Measurements from ENCODE around the gene WDR49. TPM values are rescaled to one million over a fixed set of nuclear protein-coding genes. Genes with fewer than 3 reads are reported as not detected.

Gene WDR49
- total RNA-seq, 3 donors from 2014 or later: 0.80 to 1.9 (median 0.98) TPM

DNA sequence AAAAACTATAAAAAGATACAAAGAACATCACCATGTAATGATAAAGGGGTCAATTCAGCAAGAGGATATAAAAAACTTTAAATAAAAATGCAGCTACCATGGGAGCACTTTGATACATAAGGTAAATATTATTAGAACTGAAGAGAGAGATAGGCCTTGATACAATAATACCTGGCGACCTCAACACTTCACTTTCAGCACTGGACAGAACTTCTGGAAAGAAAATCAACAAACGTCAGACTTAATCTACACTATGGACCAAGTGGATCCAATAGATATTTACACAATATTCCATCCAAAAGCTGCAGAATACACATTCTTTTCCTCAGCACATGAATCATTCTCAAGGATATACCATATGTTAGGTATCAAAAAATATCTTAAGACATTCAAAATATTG is 42.0 kb downstream of the WDR49 start:
- no peaks in the 10 kb centered on the region for H3K4me1 ChIP-seq

DNA sequence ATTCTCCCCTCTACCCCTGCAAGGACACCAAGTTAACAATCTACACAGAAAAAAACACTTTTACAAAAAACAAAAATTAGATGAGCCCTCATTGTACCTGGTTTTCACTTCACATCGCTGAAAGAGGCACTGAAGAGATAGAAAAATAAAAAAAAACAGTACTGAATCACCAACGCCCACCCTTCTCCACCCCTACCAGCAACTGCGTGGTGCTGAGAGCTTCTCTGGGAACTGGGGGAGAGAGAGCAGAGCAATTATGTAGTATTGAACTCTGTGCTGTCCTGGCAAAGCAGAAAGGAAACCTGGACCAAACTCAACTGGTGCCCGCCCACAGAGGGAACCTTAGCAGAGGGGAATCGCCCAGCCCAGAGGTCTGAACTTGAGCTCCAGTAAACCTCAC is 44.6 kb downstream of the WDR49 start:
- no peaks in the 10 kb centered on the region for H3K4me1 ChIP-seq
- no peak for TF ChIP-seq POLR2AphosphoS5 (IDR thresholded peaks at IDR 0.05)
- intact Hi-C loops (cut with DNase I; ENCODE audit: low total_unique reads): no loop called here

More for the DNA sequence above, 42.0 kb downstream of the WDR49 start:
- no peaks in the 10 kb centered on the region for H3K9me3 ChIP-seq
- intact Hi-C loops (cut with DNase I; ENCODE audit: low total_unique reads): no loop called here
- no peaks in the 10 kb centered on the region for H3K36me3 ChIP-seq
- DNase-seq (ENCODE audit: low spot score in 2 of 2): no peak
- H3K27ac ChIP-seq: no peak overlapping the region
- no peaks in the 10 kb centered on the region for H3K27me3 ChIP-seq
- TF ChIP-seq POLR2AphosphoS5 (IDR thresholded peaks at IDR 0.05) (no peak), POLR2A (IDR thresholded peaks at IDR 0.05) (no peak)
- TF ChIP-seq, protein P1, sequence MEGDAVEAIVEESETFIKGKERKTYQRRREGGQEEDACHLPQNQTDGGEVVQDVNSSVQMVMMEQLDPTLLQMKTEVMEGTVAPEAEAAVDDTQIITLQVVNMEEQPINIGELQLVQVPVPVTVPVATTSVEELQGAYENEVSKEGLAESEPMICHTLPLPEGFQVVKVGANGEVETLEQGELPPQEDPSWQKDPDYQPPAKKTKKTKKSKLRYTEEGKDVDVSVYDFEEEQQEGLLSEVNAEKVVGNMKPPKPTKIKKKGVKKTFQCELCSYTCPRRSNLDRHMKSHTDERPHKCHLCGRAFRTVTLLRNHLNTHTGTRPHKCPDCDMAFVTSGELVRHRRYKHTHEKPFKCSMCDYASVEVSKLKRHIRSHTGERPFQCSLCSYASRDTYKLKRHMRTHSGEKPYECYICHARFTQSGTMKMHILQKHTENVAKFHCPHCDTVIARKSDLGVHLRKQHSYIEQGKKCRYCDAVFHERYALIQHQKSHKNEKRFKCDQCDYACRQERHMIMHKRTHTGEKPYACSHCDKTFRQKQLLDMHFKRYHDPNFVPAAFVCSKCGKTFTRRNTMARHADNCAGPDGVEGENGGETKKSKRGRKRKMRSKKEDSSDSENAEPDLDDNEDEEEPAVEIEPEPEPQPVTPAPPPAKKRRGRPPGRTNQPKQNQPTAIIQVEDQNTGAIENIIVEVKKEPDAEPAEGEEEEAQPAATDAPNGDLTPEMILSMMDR (IDR thresholded peaks at IDR 0.05): no peak
- H3K4me3 ChIP-seq: no peak overlapping the region

DNA sequence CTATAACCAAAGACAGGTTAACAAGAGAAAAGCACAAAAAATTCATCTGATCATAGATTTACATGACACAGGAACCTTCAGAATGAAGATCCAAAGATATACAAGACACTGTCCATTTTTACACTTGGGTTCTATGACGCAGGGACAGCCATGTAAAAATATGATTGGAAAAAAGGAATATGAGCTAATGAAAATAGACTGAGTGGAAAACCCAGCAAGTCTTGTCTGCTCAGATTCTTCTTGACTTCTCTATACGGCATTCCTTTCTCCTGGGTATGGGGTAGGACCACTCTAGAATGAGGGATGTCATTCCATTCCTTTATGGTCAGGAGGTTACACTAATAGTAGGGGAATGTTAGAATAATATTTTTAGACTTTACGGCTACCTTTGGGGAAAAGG is 46.9 kb downstream of the WDR49 start:
- intact Hi-C loops (cut with DNase I; ENCODE audit: low total_unique reads): no loop called here
- Histone ChIP-seq H3K27ac (no peak overlapping the region), H3K27me3 (no peaks in the 10 kb centered on the region), H3K36me3 (no peaks in the 10 kb centered on the region), H3K9me3 (no peaks in the 10 kb centered on the region), H3K4me1 (no peaks in the 10 kb centered on the region), H3K4me3 (no peak overlapping the region)
- TF ChIP-seq POLR2A (IDR thresholded peaks at IDR 0.05) (no peak), POLR2AphosphoS5 (IDR thresholded peaks at IDR 0.05) (no peak)
- TF ChIP-seq, protein P1 (IDR thresholded peaks at IDR 0.05): no peak
- DNase-seq (ENCODE audit: low spot score in 2 of 2): no peak

More for the DNA sequence above, 44.6 kb downstream of the WDR49 start:
- DNase-seq (ENCODE audit: low spot score in 2 of 2): no peak
- Histone ChIP-seq H3K27ac (no peak overlapping the region), H3K36me3 (no peaks in the 10 kb centered on the region), H3K9me3 (no peaks in the 10 kb centered on the region), H3K4me3 (no peak overlapping the region), H3K27me3 (no peaks in the 10 kb centered on the region)

DNA sequence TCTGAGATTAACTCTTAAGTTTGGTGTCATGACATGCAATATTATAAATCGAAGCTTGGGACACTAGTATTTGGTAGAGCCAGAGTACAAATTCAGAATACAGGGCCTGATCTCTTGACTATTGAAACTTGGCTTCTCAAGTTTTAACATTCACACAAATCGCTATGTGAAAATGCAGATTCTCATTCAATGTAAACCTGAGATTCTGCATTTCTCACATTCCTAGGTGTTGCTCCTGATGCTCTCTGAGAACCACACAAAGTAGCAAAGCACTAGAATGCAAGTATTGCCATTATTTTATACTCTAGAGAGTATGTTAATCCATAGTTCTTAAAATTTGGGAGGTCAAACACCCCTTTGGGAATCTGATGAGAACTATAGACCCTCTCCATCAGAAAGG is 47.9 kb downstream of the WDR49 start:
- no peak for DNase-seq (ENCODE audit: low spot score in 2 of 2)
- Histone ChIP-seq H3K36me3 (no peaks in the 10 kb centered on the region), H3K4me1 (no peaks in the 10 kb centered on the region), H3K27ac (no peak overlapping the region), H3K9me3 (no peaks in the 10 kb centered on the region), H3K4me3 (no peak overlapping the region), H3K27me3 (no peaks in the 10 kb centered on the region)
- TF ChIP-seq POLR2A (IDR thresholded peaks at IDR 0.05): no peak
- TF ChIP-seq POLR2AphosphoS5 (IDR thresholded peaks at IDR 0.05): no peak
- TF ChIP-seq, protein P1 (IDR thresholded peaks at IDR 0.05): no peak
- intact Hi-C loops (cut with DNase I; ENCODE audit: low total_unique reads): no loop called here

DNA sequence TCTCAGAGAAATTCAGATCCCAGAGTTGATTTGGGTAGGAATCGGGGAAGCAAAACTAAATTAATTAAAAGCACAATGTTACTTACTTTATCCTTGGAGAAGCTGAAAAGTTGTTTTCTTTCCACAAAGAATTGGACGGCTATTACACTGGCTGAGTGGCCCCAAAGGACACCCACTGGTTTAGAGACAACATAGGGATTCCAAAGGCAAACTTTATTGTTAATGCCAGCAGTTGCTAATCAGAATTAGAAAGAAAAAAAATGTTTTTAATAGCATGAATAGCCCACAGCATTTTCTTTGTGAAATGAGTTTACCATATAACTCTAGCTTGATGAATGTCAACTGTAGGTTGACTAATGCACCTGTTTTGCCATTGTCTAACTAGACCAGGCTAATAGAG is 51.7 kb downstream of the WDR49 start:
- H3K4me3 ChIP-seq: no peak overlapping the region
- no peak for DNase-seq (ENCODE audit: low spot score in 2 of 2)
- no peaks in the 10 kb centered on the region for H3K27me3 ChIP-seq
- peaks cover 5 to 6% of the 10 kb centered on the region in 2 donors for H3K9me3 ChIP-seq
- TF ChIP-seq POLR2AphosphoS5 (IDR thresholded peaks at IDR 0.05) (no peak), POLR2A (IDR thresholded peaks at IDR 0.05) (no peak)
- TF ChIP-seq, protein P1 (IDR thresholded peaks at IDR 0.05): no peak
- intact Hi-C loops (cut with DNase I; ENCODE audit: low total_unique reads): loop anchor here (5.0 kb wide), 1 partner anchor 255 kb away; no protein-coding TSS in a partner anchor
- no peaks in the 10 kb centered on the region for H3K36me3 ChIP-seq
- no peak overlapping the region for H3K27ac ChIP-seq
- H3K4me1 ChIP-seq: no peaks in the 10 kb centered on the region

DNA sequence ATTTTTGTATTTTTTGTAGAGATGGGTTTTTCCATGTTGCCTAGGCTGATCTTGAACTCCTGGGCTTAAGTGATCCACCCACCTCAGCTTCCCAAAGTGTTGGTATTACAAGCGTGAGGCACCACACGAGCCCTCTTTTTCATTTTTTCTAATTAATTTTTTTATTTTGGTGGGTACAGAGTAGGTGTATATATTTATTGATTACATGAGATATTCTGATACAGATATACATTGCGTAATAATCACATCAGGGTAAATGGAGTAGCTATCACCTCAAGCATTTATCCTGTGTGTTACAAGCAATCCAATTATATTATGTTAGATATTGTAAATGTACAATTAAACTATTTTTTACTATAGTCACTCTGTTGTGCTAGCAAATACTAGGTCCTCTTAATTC is 66.1 kb downstream of the WDR49 start:
- no peak for DNase-seq (ENCODE audit: low spot score in 2 of 2)
- TF ChIP-seq, protein P1 (IDR thresholded peaks at IDR 0.05): no peak
- TF ChIP-seq POLR2A (IDR thresholded peaks at IDR 0.05) (no peak), POLR2AphosphoS5 (IDR thresholded peaks at IDR 0.05) (no peak)

More for the DNA sequence above, 66.1 kb downstream of the WDR49 start:
- intact Hi-C loops (cut with DNase I; ENCODE audit: low total_unique reads): no loop called here
- Histone ChIP-seq H3K4me3 (no peak overlapping the region), H3K9me3 (no peaks in the 10 kb centered on the region), H3K36me3 (no peaks in the 10 kb centered on the region), H3K4me1 (no peaks in the 10 kb centered on the region), H3K27ac (no peak overlapping the region), H3K27me3 (no peaks in the 10 kb centered on the region)
